KG1 (cell line): Measurements from ENCODE around the gene SH3YL1.
A peak's percentile ranks its signal among the peaks of the same experiment; 100 is the strongest.

Source experiments
- DNase-seq: peaks from one replicate; lab custom pipeline; 2025; lab: John Stamatoyannopoulos, UW

SH3YL1 gene

DNA sequence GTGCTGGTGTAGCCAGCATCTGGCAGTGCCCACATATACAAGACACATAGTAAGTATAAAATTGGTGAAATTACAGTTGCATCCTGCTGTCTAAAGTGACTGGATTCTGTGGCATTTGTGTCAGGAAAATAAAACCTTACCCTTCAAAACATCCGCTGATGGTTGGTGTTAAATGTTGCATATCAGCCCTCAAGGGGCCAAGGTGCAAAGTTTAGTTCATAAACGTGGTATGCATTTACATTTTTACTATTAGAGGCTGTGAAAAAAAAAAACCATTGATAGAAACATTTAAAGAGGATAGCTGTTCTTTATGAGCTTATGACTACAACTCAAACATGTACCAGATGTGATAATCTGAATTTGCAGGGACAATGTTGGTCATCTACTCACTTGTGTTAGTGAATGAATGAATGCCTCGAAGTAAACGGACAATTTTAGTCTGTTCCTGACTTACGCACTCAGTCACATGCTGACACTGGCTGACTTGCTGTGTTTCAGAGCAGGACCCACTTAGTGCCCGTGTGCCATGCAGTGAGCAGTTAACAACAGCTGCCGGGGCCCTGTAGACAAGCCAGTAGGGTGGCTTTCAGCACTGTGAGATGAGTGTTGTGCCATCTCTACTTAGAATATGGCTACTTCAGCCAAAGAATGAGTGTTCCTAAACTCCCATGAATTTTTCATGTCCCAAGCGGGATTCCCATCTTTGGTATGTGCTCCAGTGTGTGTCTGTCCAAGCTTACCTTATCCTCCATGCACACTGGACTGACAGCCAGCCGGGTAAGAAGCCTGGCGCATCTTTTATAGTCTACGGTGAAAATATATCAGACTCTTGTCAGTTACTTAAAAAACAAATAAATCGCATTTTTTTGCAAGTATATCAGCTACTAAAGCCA is 18.8 kb upstream of the SH3YL1 start:
- no peak for DNase-seq

DNA sequence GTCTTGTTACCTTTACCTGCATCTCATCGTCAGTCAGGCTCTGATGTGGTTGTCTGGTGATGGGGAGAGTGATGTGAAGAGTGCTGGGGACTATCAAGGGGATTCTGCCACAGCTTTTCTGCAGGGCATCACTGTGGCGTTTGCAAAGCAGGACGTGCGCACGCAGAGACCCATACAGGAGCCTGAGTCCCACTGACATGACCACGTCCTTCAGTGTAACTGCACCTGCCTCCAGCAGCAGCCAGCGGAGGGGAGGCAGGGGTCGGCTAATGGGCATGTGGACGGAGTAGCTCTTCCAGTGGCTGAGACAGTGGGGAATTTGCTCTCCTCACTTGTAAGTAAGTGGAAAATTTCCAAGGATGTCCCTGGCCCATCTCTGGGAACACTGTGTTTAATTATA is 17.5 kb upstream of the SH3YL1 start:
- no peak for DNase-seq

DNA sequence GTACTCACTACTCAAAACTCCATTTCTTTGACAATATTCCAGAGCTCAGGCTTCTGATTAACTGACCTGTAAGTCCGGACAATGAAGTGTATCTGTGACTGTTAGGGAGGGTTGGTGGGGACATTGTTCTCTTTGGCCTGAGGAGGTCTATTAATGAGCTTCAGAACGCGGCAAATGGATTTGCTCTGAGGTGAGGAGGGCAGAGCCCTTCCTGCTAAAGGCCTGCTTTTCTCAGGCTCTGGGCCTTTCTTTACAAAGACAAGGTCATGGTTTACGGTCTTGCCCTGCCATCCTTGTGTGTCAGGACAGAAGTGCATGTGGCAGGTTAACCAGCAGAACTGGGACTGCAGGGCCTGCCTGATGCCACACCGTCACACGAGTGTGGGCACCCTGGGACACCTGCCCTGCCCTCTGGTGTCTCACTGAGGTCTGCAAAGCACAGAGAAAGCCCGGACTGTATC is 16.8 kb upstream of the SH3YL1 start:
- DNase-seq: no peak

DNA sequence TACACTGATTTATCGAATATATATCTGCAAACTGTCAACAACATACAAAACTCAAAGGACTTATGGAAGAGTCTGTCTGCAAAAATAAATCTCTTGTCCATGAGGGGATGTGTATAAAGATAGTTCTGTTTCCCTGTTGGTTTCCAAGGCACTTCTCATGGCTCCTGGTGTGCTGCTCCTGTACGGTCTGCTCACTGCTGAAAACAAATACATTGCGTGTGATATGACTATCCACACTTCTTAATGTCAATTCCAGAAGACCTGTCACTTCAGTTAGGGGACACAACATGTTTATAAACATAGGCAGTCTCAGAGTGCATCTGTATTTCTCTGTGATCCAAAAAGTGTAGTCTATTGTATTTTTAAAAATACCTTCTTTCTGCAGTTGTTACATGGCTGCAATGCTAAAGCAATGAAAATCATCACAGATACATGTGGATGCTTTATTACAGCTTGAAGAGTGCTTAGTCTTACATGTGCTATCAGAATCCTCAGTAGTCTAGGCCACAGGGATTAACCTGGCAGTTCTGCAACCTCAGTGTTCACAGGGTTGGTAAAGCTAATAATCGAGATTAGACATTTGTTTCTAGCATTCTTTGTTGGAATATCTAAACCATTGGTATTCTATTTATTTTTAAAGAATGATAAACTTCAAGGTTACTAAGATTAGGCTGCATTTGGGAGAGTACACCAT is 16.3 kb upstream of the SH3YL1 start:
- DNase-seq: no peak

GRCh38 chr2:279366-279765 is 15.5 kb upstream of the SH3YL1 start:
- DNase-seq: no peak

DNA sequence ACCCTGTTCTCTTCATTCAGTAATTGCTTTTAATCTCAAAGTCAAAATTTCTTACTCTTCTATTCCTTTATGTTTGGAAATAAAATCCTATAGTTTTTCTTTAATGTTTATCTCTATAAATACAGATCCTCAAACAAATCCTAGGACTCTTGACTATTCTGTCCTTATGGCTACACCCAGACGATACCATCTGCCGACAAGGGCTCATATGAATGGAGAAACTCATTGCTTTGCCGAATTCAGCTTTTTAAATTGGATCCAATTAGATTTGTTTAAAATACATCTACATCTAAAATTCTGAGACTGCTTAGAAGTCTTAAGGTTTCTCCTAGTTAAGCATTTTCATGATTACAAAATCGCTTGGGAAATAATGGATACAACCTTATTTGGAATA is 15.1 kb upstream of the SH3YL1 start:
- no peak for DNase-seq

- DNase-seq: no peak
Measured at GRCh38 chr2:278312-278926, 14.6 kb upstream of the SH3YL1 start.

DNA sequence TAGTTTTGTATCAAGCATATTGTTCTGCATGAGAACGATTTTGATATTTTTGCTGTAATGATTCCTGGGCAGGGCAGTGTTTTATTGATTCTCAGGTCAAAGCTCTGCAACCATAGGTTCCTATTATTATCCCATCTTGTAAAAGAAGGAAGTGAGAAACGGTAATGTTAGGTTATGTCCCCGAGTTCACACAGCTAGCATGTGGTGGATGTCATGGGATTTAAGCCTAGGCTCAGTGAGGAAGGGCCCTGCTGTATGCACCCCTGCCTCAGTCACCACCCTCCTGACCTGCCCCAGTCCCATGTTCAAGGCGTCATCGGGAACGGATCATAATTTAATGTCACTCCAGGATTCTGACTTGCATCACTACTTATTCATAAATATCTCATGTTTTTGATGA is 11.6 kb upstream of the SH3YL1 start:
- no peak for DNase-seq

DNA sequence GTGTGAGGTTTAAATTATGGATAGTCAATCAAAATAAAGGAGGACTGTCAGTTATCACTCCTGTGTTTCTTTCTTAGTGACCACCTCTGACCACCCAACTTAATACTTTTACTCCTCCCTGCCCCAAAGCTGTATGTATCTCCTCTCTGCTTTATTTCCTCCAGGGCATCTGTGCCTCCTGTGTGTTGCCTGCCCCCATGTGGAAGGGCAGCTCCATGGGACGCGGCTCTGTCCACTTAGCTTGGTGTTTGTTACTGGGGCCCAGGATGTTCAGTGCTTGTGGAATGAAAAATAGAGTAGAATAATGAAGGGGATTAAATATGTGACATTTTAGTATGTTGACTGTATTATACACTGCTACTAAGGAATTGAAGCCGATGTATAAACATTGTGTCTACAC is 10.7 kb upstream of the SH3YL1 start:
- DNase-seq: no peak

DNA sequence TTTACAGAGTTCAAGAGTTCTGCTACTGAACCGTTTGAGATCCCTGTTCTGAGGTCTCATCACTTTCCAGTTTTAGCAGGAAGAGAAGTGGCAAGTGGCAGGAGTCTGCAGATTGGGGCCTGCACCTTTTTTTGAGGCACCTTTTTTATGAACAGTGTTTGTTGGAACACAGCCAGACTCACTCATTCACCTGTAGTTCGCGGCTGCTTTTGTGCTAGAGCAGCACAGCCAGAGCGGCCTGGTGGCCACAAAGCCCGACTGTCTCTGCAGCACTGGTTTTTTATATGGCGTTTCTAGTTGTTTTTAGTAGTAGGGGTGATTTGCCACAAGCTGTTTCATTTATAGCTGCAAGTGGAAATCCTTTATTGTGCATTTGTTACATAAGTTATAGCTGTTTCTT is 9.5 kb upstream of the SH3YL1 start:
- no peak for DNase-seq

DNA sequence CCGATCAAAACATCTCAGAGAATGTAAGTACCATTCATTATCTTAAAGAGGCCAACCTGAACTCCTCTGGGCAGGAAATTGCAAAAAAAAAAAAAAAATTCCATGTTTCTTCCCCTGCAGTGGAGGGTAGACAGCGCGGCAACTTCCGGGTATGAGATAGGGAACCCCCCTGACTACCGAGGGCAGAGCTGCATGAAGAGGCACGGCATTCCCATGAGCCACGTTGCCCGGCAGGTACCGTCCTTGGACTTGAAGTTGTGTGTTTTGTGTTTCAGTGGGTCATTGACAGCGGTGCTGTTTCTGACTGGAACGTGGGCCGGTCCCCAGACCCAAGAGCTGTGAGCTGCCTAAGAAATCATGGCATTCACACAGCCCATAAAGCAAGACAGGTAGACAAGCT is 8.1 kb upstream of the SH3YL1 start:
- no peak for DNase-seq

GRCh38 chr2:270861-271260 is 7.0 kb upstream of the SH3YL1 start:
- DNase-seq: no peak

GRCh38 chr2:269356-270030 is 5.7 kb upstream of the SH3YL1 start:
- DNase-seq: no peak

DNA sequence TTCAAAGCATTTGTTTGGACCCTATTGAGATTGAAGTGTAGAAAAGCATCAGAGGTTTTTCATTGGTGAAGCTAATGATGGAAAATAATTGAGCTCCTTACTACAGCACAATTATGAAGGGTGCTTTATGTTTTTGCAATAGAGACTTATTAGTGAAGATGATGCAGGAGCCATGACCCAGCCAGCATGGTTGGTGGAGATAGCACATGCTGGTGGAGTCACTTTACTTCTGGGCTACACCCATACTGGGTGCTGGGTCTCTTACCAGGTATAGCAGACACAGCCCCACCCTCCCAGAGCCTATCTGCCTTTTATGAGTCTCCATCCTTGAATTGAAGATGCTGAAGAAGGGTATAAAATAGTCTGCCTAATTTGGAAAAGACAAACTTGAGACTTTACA is 4.5 kb upstream of the SH3YL1 start:
- DNase-seq: no peak

GRCh38 chr2:264493-265468 is 949 bp upstream of the SH3YL1 start, which contains the start of gene ACP1:
ACP1 (plus strand) TSS chr2:264947; CDS start chr2:264965, 18 bp downstream.
- peak; percentile 88 for DNase-seq

DNA sequence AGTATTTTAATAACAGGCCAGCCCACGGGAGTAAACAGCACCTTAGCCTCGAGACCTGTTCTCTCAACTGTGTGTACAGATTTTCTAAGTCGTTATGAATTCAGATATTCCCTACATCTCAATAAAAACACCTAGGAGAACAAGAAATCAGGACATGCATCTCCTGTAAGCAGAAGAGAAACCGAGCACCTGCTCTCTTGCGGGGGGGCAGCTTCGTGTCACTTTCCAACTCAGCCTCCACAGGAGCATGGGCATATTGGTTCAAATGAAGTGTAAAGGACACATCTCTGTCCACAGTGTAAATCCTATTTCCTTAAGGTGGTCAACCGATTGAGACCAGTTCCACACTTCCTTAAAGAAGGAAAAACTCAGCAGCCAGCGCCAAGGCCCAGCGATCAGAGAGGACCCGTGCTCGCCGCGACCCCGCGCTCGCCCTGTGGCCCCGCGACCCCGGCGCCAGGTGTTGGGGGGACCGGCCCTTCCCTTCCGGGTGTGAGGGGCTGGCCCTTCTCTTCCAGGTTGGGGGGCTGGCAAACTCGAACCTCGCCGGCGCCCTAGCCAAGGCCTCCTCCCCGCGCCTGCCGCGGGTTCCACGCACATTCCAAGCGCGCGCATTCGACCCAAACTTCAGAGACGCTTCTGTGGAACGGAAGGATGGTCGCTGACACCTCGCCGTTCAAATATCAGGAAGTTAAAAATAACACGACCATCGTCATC is 652 bp downstream of the SH3YL1 start:
- no peak for DNase-seq

DNA sequence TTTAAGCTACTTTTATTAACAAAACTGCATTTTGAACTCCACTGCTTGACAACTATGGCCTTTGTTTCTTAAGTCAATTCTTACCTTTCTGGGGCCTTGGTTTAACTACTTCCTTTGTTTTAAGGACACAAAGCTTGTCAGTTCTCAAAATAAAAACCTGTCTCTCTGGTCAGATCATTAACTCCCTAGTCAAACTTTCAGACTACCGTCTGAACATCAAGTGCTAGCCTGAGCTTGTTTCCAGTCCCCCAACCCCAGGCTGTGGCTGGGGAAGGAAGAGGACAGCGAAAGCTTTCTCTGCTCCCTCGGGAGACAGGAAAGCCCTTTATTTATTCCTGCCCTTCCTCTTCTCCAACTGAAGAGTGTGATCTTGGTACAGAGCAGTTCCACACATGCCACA is 1.7 kb downstream of the SH3YL1 start:
- no peak for DNase-seq

DNA sequence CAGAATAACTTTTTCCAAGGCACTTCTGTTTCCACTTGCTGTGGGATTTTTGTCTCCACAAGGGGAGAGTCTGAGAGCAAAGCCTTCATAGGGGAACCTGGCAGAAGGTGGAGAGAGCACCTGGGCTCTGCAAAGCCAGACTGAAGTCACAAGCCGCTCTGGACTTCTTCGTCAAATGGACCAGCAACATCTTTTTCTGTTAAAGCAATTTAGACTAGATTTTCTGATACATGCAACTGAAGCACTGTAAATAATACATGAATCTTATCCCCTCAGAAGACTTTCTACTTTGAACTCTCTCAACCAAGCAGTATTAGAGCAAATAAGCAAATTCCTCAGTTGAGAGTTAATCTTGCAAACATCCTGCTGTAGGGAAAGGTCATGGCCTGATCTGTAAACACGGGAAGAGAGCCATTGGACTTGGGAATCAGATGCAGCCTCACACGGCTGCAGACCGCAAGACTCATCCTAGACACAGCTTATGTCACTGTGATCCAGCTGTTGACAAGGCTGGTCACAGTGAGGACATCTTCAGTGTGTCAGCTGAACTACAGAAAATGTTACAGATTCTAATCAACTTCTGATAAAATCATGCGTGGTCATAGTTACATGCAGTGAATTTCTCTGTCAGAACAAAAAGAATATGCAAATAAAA is 3.2 kb downstream of the SH3YL1 start:
- no peak for DNase-seq

DNA sequence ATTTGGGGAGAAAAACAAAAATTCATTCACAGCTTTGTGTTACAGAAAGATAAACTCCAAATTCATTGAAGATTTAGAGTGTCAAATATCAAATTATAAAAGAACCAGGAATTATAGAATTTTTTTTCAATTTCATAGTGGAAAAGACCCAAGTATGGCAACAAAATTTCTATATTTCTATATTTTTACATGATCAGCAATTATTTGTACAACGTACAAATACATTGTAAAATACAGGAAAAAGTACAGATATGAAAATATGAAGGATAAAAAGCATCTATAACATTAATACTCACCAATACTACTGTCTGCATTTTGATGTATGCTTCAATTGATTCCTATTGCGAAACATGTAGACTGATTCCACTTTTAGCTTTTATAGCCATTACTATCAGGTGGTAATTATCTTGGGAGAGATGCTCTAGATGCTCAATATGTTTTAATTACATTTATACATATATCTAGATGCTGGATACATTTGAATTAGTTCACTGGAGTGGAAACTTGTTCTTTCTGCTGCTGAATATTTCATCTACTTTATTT is 4.0 kb downstream of the SH3YL1 start:
- no peak for DNase-seq

GRCh38 chr2:258933-259332 is 4.9 kb downstream of the SH3YL1 start:
- no peak for DNase-seq
